CD4-positive, alpha-beta T cell treated with Interleukin-15 for 4 hours (primary cell): ENCODE measurements around the gene ADAM12.

ENCODE experiments used
- DNase-seq: peaks from one replicate; pipeline ENCODE4 v3.0.0-alpha.2; 2020; ENCODE audit warnings: low spot score

The ADAM12 gene

GRCh38 chr10:126214021-126214420 lies 174.3 kb downstream of the ADAM12 start:
- DNase-seq, result no peak

DNA sequence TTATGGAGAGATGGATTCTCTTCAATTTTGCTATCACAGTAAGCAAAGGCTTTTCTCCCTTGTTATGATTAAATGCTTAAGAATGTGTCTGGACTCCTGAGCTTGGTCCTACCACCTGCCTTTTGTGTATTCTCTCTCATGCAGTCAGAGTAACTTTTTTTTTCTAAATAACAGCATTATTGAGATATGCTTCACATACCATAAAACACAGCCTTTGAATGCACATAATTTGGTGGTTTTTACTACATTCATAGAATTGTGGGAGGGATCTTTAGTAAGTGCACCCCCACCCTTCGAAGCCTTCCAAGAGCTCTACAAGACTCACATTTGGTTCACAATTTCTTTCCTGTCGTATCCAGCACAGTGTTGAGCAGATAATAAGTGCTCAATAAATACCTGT lies 175.5 kb downstream of the ADAM12 start:
- DNase-seq, result no peak

- no peak for DNase-seq
These were observed 178.1 kb downstream of the ADAM12 start for GRCh38 chr10:126210051-126210651.

- no peak for DNase-seq
These were observed 178.8 kb downstream of the ADAM12 start for GRCh38 chr10:126209451-126209850.

DNA sequence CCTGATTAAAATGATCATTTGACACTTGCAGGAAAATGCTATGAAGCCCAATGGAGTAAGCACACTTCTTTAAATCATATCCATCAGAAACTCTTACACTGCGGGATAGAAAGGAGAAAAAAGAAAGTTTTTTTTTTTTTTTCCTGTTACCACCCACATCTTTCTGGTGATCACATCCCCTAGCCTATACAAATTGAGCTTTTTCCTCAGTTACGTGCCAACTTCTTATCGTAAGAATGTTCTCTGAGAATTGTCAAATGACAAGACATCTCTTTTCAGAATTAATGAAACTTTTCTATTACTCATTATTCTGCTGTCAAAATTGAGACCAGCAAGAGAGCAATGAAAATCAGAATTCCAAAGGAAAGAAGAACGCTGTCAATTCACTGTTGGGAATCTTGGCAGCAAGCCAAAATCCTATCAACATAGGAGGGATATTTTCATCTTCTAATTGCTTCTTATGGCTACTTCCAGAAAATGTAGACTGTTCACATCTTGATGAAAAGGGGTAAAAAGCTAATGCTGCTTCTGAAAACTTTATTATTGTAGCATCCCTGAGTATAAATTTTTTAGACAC lies 179.5 kb downstream of the ADAM12 start:
- no peak for DNase-seq

- no peak for DNase-seq
These were observed 180.4 kb downstream of the ADAM12 start for GRCh38 chr10:126207851-126208250.

- no peak for DNase-seq
These were observed 180.9 kb downstream of the ADAM12 start for GRCh38 chr10:126207313-126207771.

DNA sequence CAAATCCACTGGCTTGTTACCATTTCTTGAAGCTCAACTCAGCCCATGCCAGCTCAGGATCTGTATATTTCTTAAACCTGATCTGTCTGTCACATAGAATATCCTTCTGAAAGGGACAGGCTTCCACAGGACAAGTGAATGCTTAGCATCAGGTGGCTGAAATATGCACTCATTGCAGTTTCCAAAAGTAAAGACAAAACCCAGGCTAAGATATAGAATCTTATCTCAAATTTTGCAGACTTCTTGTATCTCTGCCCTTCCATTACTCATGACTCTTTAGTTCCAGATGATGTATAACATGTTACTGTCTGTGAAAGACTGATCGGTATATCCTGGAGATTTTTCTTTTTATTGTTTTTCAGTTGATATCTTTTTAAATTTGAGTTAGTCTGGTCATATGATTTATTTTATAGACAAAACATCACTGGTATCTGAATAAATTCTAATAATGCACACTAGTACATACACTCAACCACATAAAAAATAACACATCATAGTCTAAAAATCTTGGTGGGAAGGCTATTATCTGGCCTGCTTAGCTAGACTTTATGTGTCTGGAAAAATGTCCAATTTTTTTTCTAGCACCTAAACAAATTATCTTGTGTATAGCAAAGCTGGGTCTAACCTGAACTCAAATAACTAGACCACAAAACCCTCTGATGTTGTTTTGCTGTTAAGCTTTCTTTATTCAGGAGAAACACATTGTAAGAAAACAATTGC lies 182.6 kb downstream of the ADAM12 start:
- no peak for DNase-seq

DNA sequence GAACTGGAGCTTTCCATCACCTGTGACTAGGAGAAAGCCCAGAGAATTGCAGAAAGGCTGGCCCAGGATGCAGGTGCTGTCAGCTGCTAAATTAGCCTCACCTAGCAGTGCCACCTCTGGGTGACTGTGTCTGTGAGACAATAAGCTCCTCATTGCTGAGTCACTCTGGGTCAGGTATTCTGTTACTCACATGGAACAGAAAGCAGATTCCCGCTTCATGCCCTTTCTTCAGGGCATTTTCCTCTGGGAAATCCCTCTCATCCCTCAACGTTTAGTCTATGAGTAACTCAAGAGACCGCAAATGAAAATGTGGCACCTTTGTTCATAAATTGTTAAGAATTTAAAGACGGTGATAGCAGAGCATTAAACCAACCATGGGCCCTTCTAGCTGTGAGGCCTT lies 184.0 kb downstream of the ADAM12 start:
- DNase-seq, result no peak

DNA sequence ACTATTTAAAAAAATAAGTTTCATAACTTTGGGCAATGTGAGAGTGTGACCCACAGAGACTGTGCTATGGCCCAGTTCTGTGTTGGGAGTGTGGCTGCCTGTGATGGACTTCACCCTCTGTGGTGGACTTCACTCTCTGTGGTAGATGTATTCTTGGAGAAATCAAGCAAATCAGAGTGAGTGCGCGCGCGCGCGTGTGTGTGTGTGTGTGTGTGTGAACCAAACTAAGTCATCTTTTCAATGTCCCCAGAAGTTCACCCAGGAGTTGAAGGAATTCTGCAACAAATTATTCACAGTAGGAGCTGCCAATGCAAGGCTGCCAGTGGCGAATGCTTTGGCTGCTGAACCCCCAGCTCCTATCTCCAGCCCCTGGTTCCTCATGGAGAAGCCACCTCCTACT lies 184.5 kb downstream of the ADAM12 start:
- DNase-seq, result no peak

DNA sequence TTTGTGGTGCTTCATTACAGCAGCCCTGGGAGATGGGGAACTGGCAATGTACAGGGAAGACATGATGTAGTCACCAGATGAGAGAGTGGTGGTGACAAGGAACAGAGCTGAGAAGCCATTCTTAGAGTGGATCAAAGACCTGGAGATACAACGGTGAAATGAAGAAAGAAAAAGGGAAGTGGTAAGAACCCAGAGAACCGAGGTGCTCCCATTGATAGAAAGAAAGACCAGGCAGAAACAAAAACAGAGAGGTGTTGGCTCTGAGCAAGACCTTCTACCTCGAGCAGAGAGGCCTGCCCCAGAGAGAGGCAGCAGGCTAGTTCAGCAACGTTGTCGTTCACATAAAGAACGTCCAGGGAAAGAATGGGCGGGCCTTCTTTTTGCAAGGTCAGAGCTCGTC lies 186.7 kb downstream of the ADAM12 start:
- no peak for DNase-seq

DNA sequence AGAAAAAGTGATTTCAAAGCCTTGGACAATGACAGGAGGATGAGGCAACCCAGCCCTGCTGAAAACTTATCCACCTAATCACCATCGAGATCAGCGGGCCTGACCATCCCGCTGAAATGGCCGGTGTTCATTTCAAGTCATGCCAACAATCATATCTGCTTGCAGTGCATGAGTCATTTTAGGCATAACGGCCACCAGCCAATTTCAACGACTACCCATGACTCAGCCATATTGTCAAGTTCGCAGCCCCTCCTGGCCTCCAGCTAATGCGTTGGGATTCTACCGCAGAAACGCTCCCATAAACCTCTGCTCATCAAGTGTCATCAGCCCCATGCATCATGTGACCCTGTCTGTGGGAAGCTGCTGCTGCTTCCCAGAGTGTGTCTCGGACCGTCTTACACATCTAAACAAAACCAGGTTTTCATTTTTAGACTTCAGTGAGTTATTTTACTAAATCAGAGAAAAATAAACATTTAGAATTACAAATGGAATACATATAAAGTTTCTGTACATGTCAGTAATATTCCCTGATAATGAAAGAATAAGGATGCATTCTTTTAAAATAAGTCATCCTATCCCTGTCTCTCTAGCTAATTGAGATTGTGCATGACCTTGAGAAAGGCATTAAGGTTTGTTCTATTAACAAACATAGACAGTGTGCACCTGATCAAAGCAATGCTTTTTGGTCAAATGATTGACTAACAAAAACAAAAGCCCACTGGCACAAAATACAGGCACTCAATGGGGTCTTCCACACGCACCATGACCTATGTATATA lies 188.9 kb downstream of the ADAM12 start:
- no peak for DNase-seq

- DNase-seq, result no peak
These were observed 189.6 kb downstream of the ADAM12 start for GRCh38 chr10:126198681-126199080.

DNA sequence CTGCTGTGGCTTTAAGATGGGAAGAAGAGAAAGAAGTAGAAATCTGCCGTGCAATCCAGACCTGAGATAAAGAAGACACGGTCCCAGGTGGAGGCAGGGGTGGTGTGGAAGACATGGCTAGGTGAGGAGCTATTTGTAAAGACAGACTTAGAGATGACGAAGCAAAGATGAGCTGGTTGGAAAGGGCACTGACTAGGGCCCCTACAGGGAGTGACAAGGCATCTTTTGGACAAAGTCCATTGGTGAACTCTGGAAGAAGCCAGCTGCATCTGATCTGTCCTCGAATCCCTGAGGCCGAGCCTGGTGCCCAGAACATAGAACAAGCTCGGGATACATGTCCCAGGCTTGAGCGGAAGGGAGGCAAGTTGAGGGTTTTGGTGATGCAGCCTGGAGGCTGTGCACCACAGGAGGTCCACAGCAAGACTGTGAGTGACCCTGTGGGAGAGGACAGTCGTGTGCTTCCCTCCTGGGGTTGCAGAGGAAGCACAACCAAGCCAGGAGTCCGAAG lies 191.2 kb downstream of the ADAM12 start:
- DNase-seq, result no peak

DNA sequence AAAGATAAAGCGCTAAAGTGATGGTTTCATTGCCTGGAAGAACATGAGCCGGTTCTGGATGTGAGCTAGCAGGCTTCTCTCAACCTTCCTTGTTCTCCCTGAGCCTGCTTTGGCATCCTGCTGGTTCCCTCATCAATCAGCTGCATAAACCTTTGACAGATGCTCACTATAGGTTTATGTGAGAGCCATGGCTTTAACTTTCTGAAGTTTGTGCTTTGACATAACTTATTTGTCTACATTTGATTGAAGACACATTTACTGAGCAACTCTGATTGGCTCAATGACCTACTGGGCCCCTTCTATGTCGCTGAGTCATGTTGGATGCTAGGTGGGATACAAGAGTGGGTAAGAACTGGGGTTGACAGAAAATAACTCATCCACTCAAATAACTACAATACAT lies 192.0 kb downstream of the ADAM12 start:
- no peak for DNase-seq

DNA sequence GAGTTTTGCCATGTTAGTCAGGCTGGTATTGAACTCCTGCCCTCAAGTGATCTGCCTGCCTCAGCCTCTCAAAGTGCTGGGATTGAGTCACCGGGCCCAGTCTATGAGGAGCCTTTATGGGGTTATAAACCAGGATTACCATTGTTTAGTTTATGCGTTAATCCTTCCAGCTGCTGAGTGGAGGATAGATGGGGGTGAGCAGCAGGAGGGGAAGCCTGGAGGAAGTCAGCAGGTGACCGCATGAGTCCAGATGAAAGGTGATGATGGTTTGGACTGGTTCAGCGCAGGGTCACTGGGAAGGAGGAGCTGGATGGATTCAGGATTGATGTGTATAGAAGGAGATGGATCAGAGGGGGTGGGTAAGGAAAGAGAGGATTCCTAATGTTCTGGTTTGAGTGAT lies 197.1 kb downstream of the ADAM12 start:
- no peak for DNase-seq

DNA sequence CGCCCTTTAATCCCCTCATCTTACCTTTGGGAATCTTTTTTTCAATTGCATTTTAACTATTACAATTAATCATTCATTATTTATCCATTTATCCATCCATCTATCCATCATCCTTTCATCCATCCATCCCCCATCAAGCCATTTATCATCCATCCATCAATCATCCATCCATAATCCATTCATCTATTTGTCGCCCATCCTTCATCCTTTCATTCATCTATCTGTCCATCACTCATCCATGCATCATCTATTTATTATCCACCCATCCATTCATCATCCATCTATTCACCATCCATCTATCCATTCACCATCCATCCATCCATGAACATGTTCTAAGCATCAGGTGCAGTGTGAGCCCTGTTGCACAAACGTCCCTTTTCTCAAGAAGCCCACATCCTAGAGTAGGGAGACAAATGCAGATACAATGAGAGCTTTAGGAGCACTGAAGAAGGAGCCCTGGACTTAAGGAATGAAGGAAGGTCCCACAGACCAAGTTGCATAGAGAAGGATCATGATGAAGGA lies 199.5 kb downstream of the ADAM12 start:
- no peak for DNase-seq

DNA sequence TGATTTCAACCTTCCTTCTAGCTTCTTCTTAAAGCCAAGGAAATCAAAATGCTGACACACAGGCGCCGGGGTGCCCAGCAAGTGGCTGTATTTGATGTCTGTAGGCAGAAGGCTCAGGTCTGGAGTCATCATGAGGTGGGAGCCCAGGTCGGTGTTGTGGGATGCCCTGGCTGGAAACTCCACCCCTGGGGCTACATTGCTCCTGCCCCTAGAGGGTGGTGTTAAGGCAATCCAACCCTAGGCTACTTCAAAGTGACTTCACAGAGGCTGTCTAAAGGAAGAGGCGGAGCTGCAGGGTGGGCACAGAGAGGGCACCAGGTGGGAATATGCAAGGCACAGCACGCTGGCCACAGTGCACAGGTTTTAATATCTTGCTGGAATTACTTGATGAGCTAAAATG lies 200.9 kb downstream of the ADAM12 start:
- no peak for DNase-seq

GRCh38 chr10:126186766-126187165 lies 201.5 kb downstream of the ADAM12 start:
- DNase-seq, result no peak

- no peak for DNase-seq
These were observed 202.4 kb downstream of the ADAM12 start for GRCh38 chr10:126185676-126186447.

GRCh38 chr10:126181626-126182025 lies 206.7 kb downstream of the ADAM12 start:
- DNase-seq, result no peak

- DNase-seq, result no peak
These were observed 208.6 kb downstream of the ADAM12 start for GRCh38 chr10:126179637-126180036.
